Activated CD4-positive, alpha-beta T cell treated with anti-CD3 and anti-CD28 coated beads for 36 hours (primary cell): ENCODE results near the gene TRIM52. TPM values are rescaled to one million over a fixed set of nuclear protein-coding genes. Genes with fewer than 3 reads are reported as not detected.

ENCODE experiments used
- microRNA-seq: library from miRNA; unstranded; fragments of <30 nt; microRNA quantifications from one replicate; pipeline ENCODE4 v1.2.0, GENCODE V29; 2021; ENCODE audit warnings: borderline replicate concordance
- total RNA-seq, 2 experiments: library from RNA; stranded (reverse); gene quantifications; one replicate each; pipeline ENCODE4 v1.2.3, GENCODE V29; 2021

The TRIM52 gene
- total RNA-seq, 2 experiments from 2014 or later = 10.4 to 13.1 TPM

Small RNA genes within 50 kb of the gene (microRNA-seq; reads per million reads assigned to microRNA genes)
- gene MIR4638 = not detected

Other genes starting within 250 kb of the TRIM52 start
- under 1 TPM in 1 of 2 experiments, not detected in 1; 0.21 TPM for gene BTNL9, start 220.9 kb downstream of the TRIM52 start, total RNA-seq
- not detected for gene OR2V1, start 130.0 kb downstream of the TRIM52 start, total RNA-seq
- gene OR2V2, start 113.6 kb downstream of the TRIM52 start, total RNA-seq = not detected
- 1 to 10 TPM; 1.4 to 1.6 TPM for gene TRIM7, start 55.9 kb downstream of the TRIM52 start, total RNA-seq
- 10 to 100 TPM; 27.0 to 30.7 TPM for gene TRIM41, start 37.9 kb downstream of the TRIM52 start, total RNA-seq
- gene RACK1, start 17.2 kb downstream of the TRIM52 start, total RNA-seq = 1,000 to 10,000 TPM; 2,724 to 3,901 TPM
- not detected for gene OR4F3, start 106.1 kb upstream of the TRIM52 start, total RNA-seq